ENCODE measurements around the gene NTSR2. TPM values are rescaled to one million over a fixed set of nuclear protein-coding genes. Genes with fewer than 3 reads are reported as not detected.
A peak's percentile ranks its signal among the peaks of the same experiment; 100 is the strongest.

The NTSR2 gene
- total RNA-seq, 1 experiment from 2014 or later, result not detected

DNA sequence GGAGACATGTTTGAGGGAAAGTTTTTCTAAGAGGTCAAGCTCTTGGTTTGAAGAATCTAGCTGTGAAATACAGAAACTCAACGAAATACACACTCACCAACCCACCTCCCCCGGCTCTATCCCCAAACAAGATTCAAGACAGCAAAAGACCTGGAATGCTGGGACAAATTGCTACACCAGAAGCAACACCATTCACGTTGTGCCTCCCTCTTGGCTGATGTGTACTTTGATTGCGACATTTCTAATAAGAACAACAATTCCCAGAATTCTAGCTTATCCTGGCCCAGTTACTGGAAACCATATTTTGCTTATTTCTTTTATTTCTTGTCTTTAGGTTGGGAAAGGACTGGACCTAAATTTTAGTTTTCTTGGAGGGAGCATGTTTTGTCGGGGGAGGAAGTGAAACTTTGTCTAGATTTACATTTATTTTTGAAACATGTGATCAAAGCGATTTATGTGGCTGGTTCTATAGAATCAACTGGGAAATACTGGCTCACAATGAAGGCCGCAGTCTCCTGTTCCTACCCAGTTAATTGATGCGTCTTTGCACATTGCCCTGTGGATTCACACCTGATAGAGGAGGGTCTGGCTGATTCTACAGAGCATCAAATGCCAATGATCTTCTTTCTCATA, 46.8 kb upstream of the NTSR2 start:
- no peak overlapping the region for H3K27ac Mint-ChIP-seq
- POLR2A ChIA-PET, result no interaction called here
- CTCF ChIA-PET, result no interaction called here
- H3K4me1 Mint-ChIP-seq, result 0 out of 2 replicates have a peak, but pooled peaks cover 2% of the 10 kb centered on the region
- ATAC-seq (no peak), DNase-seq (ENCODE audit: low spot score) (no peak)
- H3K27me3 Mint-ChIP-seq (ENCODE audit: low read depth), result no peaks in the 10 kb centered on the region
- H3K4me3 Mint-ChIP-seq, result no peak overlapping the region
- TF ChIP-seq GABPB1 (CRISPR knock-in tag; IDR thresholded peaks at IDR 0.05) (peak; percentile 63), FOXK1 (CRISPR knock-in tag; IDR thresholded peaks at IDR 0.05) (no peak)
- no peaks in the 10 kb centered on the region for H3K36me3 Mint-ChIP-seq
- no peaks in the 10 kb centered on the region for H3K9me3 Mint-ChIP-seq

DNA sequence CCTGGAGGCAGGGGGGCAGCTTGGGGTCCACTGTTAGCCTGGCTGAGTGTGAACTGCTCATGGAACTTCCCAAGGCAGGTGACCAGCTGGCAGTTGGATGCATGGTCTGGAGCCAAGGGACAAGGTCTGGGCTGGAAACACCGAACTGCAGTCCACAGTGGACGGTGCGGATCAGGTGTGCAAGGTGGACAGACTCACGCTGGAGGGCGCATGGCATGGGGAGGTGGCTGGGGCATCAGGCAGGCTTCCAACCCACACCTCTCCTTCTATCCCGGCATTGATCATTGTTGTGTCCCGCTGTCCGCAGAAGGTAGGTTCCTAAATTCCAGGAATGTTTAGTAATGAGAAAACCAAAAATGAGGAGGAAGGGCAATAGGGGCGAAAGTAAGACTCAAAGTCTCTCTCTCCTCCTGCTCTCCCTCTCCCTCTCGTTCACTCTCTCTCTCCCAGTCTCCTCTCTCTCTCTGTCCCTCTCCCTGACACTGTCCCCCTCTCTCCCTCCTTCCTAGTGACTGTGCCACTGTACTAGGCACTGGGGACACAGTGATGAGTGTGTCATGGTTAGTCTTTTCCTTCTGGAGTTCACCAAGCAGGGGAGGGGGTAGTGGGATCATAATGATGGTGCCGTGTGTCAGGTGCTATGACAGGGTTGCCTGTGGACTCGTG, 46.1 kb upstream of the NTSR2 start:
- ChIA-PET CTCF (no interaction called here), POLR2A (no interaction called here)
- H3K27ac Mint-ChIP-seq, result no peak overlapping the region
- no peaks in the 10 kb centered on the region for H3K36me3 Mint-ChIP-seq
- H3K9me3 Mint-ChIP-seq, result no peaks in the 10 kb centered on the region
- DNase-seq (ENCODE audit: low spot score), result no peak
- no peak for ATAC-seq
- H3K27me3 Mint-ChIP-seq (ENCODE audit: low read depth), result no peaks in the 10 kb centered on the region
- no peak for TF ChIP-seq JAZF1 (CRISPR knock-in tag; IDR thresholded peaks at IDR 0.05)
- TF ChIP-seq, protein P1, sequence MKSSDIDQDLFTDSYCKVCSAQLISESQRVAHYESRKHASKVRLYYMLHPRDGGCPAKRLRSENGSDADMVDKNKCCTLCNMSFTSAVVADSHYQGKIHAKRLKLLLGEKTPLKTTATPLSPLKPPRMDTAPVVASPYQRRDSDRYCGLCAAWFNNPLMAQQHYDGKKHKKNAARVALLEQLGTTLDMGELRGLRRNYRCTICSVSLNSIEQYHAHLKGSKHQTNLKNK (CRISPR knock-in tag; IDR thresholded peaks at IDR 0.05), result no peak
- no peak for TF ChIP-seq MYBL2 (CRISPR knock-in tag; IDR thresholded peaks at IDR 0.05)
- TF ChIP-seq, protein P2, sequence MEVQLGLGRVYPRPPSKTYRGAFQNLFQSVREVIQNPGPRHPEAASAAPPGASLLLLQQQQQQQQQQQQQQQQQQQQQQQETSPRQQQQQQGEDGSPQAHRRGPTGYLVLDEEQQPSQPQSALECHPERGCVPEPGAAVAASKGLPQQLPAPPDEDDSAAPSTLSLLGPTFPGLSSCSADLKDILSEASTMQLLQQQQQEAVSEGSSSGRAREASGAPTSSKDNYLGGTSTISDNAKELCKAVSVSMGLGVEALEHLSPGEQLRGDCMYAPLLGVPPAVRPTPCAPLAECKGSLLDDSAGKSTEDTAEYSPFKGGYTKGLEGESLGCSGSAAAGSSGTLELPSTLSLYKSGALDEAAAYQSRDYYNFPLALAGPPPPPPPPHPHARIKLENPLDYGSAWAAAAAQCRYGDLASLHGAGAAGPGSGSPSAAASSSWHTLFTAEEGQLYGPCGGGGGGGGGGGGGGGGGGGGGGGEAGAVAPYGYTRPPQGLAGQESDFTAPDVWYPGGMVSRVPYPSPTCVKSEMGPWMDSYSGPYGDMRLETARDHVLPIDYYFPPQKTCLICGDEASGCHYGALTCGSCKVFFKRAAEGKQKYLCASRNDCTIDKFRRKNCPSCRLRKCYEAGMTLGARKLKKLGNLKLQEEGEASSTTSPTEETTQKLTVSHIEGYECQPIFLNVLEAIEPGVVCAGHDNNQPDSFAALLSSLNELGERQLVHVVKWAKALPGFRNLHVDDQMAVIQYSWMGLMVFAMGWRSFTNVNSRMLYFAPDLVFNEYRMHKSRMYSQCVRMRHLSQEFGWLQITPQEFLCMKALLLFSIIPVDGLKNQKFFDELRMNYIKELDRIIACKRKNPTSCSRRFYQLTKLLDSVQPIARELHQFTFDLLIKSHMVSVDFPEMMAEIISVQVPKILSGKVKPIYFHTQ (CRISPR knock-in tag; IDR thresholded peaks at IDR 0.05), result no peak
- no peak for TF ChIP-seq KAT7 (CRISPR knock-in tag; IDR thresholded peaks at IDR 0.05; ENCODE audit: borderline replicate concordance)
- TF ChIP-seq ETV6 (CRISPR knock-in tag; IDR thresholded peaks at IDR 0.05), result no peak
- TF ChIP-seq, protein P3, sequence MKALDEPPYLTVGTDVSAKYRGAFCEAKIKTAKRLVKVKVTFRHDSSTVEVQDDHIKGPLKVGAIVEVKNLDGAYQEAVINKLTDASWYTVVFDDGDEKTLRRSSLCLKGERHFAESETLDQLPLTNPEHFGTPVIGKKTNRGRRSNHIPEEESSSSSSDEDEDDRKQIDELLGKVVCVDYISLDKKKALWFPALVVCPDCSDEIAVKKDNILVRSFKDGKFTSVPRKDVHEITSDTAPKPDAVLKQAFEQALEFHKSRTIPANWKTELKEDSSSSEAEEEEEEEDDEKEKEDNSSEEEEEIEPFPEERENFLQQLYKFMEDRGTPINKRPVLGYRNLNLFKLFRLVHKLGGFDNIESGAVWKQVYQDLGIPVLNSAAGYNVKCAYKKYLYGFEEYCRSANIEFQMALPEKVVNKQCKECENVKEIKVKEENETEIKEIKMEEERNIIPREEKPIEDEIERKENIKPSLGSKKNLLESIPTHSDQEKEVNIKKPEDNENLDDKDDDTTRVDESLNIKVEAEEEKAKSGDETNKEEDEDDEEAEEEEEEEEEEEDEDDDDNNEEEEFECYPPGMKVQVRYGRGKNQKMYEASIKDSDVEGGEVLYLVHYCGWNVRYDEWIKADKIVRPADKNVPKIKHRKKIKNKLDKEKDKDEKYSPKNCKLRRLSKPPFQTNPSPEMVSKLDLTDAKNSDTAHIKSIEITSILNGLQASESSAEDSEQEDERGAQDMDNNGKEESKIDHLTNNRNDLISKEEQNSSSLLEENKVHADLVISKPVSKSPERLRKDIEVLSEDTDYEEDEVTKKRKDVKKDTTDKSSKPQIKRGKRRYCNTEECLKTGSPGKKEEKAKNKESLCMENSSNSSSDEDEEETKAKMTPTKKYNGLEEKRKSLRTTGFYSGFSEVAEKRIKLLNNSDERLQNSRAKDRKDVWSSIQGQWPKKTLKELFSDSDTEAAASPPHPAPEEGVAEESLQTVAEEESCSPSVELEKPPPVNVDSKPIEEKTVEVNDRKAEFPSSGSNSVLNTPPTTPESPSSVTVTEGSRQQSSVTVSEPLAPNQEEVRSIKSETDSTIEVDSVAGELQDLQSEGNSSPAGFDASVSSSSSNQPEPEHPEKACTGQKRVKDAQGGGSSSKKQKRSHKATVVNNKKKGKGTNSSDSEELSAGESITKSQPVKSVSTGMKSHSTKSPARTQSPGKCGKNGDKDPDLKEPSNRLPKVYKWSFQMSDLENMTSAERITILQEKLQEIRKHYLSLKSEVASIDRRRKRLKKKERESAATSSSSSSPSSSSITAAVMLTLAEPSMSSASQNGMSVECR (CRISPR knock-in tag; IDR thresholded peaks at IDR 0.05; ENCODE audit: borderline replicate concordance), result no peak
- TF ChIP-seq FOXP1 (CRISPR knock-in tag; IDR thresholded peaks at IDR 0.05; ENCODE audit: borderline replicate concordance), result no peak
- no peak for TF ChIP-seq ZNF232 (CRISPR knock-in tag; IDR thresholded peaks at IDR 0.05)
- TF ChIP-seq GTF2I (CRISPR knock-in tag; conservative IDR thresholded peaks at IDR 0.05), result no peak
- TF ChIP-seq, protein P4, sequence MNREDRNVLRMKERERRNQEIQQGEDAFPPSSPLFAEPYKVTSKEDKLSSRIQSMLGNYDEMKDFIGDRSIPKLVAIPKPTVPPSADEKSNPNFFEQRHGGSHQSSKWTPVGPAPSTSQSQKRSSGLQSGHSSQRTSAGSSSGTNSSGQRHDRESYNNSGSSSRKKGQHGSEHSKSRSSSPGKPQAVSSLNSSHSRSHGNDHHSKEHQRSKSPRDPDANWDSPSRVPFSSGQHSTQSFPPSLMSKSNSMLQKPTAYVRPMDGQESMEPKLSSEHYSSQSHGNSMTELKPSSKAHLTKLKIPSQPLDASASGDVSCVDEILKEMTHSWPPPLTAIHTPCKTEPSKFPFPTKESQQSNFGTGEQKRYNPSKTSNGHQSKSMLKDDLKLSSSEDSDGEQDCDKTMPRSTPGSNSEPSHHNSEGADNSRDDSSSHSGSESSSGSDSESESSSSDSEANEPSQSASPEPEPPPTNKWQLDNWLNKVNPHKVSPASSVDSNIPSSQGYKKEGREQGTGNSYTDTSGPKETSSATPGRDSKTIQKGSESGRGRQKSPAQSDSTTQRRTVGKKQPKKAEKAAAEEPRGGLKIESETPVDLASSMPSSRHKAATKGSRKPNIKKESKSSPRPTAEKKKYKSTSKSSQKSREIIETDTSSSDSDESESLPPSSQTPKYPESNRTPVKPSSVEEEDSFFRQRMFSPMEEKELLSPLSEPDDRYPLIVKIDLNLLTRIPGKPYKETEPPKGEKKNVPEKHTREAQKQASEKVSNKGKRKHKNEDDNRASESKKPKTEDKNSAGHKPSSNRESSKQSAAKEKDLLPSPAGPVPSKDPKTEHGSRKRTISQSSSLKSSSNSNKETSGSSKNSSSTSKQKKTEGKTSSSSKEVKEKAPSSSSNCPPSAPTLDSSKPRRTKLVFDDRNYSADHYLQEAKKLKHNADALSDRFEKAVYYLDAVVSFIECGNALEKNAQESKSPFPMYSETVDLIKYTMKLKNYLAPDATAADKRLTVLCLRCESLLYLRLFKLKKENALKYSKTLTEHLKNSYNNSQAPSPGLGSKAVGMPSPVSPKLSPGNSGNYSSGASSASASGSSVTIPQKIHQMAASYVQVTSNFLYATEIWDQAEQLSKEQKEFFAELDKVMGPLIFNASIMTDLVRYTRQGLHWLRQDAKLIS (CRISPR knock-in tag; IDR thresholded peaks at IDR 0.05; ENCODE audit: borderline replicate concordance), result no peak
- TF ChIP-seq, protein P5, sequence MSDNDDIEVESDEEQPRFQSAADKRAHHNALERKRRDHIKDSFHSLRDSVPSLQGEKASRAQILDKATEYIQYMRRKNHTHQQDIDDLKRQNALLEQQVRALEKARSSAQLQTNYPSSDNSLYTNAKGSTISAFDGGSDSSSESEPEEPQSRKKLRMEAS (CRISPR knock-in tag; IDR thresholded peaks at IDR 0.05), result no peak
- TF ChIP-seq ZNF671 (CRISPR knock-in tag; IDR thresholded peaks at IDR 0.05), result no peak
- TF ChIP-seq, protein P6, sequence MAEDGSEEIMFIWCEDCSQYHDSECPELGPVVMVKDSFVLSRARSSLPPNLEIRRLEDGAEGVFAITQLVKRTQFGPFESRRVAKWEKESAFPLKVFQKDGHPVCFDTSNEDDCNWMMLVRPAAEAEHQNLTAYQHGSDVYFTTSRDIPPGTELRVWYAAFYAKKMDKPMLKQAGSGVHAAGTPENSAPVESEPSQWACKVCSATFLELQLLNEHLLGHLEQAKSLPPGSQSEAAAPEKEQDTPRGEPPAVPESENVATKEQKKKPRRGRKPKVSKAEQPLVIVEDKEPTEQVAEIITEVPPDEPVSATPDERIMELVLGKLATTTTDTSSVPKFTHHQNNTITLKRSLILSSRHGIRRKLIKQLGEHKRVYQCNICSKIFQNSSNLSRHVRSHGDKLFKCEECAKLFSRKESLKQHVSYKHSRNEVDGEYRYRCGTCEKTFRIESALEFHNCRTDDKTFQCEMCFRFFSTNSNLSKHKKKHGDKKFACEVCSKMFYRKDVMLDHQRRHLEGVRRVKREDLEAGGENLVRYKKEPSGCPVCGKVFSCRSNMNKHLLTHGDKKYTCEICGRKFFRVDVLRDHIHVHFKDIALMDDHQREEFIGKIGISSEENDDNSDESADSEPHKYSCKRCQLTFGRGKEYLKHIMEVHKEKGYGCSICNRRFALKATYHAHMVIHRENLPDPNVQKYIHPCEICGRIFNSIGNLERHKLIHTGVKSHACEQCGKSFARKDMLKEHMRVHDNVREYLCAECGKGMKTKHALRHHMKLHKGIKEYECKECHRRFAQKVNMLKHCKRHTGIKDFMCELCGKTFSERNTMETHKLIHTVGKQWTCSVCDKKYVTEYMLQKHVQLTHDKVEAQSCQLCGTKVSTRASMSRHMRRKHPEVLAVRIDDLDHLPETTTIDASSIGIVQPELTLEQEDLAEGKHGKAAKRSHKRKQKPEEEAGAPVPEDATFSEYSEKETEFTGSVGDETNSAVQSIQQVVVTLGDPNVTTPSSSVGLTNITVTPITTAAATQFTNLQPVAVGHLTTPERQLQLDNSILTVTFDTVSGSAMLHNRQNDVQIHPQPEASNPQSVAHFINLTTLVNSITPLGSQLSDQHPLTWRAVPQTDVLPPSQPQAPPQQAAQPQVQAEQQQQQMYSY (CRISPR knock-in tag; IDR thresholded peaks at IDR 0.05), result no peak
- TF ChIP-seq ZNF138 (CRISPR knock-in tag; conservative IDR thresholded peaks at IDR 0.05), result no peak
- H3K4me1 Mint-ChIP-seq, result 0 out of 2 replicates have a peak, but pooled peaks cover 2% of the 10 kb centered on the region
- no peak overlapping the region for H3K4me3 Mint-ChIP-seq

Data from WTC11 (cell line).